HG03045 (cell line): ENCODE data around the gene DAPK3.
"Not testable (repeated sequence)": the region's sequence is repeated elsewhere in the genome, so short reads cannot be mapped to it uniquely, and the experiment has no call there.

Experiments used
- ATAC-seq: cut with Tn5 transposase; IDR thresholded peaks from one replicate; pipeline ENCODE4 v1.9.1; 2021; ENCODE audit warnings: mild to moderate bottlenecking, moderate library complexity; ENCODE audit not compliant: unreplicated experiment

The DAPK3 gene

DNA sequence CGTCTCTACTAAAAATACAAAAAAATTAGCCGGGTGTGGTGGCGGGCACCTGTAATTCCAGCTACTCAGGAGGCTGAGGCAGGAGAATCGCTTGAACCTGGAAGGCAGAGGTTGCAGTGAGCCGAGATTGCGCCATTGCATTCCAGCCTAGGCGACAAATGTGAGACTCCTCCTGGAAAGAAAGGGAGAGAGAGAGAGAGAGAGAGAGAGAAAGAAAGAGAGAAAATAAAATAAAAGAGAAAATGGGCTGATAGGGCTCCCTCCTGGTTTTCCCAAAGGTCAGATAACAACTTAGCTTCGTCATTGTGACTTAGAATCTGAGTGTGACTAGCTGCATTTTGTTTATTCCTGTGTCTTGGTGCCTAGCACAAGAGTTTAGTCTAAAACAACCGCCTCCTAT, 34.5 kb upstream of the DAPK3 start:
- not testable (repeated sequence) for ATAC-seq

DNA sequence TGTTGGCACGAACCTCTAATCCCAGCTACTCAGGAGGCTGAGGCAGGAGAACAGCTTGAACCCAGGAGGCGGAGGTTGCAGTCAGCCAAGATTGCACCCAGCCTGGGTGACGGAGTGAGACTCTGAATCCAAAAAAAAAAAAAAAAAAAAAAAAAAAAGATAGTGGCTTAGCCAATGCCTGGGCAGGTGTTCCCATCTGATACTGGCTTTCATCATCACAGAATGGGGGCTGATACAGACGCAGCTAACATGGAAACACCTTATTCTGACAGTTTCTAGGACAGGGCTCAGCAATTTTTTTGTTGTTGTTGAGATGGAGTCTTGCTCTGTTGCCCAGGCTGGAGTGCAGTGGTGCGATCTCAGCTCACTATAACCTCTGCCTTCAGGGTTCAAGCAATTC, 29.9 kb upstream of the DAPK3 start:
- ATAC-seq = not testable (repeated sequence)

DNA sequence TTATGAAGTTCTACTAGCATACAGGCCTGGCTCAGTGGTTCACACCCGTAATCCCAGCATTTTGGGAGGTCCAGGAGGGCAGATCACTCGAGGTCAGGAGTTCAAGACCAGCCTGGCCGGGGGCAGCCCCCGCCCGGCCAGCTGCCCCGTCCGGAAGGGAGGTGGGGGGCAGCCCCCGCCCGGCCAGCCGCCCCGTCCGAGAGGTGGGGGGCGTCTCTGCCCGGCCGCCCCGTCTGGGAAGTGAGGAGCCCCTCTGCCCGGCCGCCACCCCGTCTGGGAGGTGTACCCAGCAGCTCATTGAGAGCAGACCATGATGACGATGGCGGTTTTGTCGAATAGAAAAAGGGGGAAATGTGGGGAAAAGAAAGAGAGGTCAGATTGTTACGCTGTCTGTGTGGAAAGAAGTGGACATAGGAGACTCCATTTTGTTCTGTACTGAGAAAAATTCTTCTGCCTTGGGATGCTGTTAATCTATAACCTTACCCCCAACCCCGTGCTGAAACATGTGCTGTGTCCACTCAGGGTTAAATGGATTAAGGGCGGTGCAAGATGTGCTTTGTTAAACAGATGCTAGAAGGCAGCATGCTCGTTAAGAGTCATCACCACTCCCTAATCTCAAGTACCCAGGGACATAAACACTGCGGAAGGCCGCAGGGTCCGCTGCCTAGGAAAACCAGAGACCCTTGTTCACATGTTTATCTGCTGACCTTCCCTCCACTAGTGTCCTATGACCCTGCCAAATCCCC, 27.9 kb upstream of the DAPK3 start:
- not testable (repeated sequence) for ATAC-seq

DNA sequence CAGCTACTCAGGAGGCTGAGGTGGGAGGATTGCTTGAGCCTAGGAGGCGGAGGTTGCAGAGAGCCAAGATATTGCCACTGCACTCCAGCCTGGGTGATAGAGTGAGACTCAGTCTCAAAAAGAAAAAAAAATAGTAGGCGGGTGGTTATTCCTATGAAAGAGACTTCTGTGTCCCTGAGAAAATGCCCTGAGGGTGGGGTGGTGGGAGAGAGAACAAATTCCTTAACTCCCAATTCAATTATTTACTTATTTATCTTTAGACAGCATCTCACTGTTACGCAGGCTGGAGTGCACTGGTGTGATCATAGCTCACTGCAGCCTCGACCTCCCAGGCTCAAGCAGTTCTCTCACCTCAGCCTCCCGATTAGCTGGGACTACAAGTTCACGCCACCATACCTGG, 24.7 kb upstream of the DAPK3 start:
- ATAC-seq = no peak

DNA sequence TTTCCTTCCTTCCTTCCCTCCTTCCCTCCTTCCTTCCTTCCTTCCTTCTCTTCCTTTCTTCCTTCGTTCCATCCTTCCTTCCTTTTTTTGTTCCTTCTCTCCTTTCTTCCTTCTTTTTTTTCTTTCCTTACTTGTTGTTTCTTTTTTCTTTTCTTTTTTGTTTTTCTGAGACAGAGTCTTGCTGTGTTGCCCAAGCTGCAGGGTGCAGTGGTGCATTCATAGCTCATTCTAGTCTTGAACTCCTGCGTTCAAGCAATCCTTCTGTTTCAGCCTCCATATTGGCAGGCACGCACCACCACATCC, 19.9 kb upstream of the DAPK3 start:
- no peak for ATAC-seq

DNA sequence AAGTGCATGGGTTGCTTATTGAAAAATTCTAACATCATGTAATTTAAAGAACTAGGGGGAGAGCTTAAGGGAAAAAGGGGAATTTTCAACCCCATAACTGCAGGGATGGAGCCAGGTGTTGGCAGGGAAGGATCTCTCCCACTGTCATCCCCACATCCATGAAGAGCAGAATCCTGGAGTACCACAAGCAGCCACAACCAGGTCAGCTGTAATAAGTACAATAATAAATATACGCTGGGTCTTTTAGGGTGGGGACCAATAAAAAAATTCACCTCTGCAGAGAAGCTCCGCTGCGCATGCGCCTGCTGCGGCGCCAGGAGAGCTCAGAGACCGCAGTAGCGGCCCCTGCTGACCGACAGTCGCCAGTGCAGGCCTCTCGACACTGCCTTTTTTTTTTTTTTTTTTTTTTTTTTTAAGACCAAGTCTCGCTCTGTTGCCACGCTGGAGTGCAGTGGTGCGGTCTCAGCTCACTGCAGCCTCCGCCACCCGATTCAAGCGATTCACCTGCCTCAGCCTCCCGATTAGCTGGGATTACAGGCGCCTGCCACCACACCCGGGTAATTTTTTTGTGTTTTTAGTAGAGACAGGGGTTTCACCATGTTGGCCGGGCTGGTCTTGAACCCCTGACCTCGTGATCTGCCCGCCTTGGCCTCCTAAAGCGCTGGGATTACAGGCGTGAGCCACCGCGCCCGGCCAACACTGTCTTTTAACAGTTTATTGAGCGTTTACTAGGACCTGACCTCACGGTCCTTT, 16.9 kb upstream of the DAPK3 start:
- peak; percentile 28 for ATAC-seq

DNA sequence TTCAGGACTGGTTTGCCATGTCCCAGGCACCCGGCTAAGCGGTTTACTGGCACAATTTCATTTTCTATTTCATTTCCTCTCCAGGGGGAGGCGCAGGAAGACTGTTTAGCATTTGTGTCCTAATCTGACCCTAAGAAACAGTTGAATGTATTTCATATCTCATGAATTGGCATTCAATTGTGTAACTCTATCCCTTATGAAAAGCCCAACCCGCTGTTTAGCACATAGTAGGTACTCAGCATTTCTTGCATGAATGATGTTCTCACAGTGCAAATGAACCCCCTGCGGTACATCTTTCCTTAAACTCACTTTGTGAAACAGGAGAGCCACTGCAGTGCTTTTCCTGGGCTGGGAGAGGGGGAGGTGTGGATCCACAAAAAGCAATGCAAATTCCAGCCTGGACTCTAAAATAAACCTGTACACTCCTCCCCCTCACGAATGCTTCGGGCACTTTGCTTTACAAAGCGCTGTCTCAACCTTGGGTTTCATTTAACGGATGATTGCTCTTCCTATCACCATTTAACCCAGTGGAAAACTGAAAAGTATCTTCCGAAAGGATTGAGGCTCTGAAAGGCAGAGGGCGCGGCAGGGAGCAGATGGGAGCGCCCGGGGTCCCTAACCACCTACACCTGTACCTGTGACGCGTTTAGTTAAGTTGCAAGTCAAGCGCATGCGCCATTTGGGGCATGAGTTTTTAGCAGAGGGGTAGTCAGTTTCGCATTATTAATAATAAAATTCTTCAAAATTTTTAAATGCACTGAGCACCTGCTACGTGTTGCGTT, 15.6 kb upstream of the DAPK3 start:
- no peak for ATAC-seq

DNA sequence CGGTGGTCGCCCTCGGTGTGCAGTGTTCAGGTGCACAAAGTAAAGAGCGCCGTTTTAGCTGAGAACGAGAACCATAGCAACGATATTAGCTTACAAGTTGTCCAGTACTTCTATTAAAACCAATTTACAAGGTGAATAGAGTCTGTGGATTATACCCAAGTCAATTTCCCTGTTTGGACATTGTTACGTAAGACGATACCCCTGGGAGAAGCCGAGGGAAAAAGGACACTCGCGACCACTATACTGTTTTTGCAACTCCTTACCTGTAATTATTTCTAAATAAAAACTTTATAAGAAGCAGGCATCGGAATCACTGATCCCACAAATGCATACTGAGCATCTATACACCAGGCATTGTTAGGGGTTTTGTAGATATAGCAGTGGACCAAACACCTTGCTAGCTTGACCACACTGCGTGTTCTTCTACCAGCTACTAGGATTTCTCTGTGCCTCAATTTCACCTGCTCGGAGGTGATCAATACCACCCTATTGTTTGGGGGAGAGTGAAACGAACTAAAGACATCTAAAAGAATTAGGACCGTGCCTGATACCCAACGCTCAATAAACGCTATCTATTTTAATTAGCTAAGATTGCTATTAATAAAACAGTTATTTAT, 14.9 kb upstream of the DAPK3 start:
- ATAC-seq = no peak

DNA sequence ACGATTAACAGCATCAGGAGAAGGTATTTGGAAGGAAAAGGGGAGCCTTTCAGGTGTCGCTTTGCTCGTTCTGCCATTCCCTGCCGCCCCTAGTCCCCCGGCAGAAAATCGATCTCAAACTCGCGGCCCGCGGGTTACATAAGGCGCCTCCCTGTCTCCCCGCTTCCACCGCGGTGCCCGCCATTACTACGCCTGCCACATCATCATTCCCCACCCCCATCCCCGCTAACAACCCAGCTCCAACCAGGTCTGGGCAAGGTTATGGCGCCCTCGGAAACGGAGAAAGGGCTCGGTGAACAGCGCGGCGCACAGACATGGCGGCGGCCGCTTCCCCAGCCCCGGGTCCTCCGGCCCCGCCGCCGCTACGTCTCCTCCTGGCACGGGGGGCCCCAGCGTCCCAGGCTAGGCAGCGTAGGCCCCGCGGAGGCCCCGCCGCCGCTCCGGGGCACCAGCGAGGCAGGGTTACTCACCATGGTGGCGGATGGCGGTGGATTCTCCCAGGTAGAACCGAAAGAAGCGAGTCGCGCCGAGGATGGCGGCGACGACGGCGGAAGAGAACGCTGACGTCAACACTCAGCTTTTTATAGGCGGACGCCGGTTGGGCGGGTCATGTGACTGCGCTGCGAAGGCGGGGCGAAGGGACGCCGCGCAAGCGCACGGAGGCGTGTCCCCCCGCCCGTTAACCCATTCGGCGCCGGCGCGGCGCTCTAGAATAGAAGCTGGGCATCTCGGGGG, 14.2 kb upstream of the DAPK3 start, which contains the start of gene EEF2:
Gene EEF2 (minus strand): TSS at position 556 of the 735 bp plus-strand sequence. CDS start 83 bp downstream, at position 473.
- peak; percentile 57 for ATAC-seq

DNA sequence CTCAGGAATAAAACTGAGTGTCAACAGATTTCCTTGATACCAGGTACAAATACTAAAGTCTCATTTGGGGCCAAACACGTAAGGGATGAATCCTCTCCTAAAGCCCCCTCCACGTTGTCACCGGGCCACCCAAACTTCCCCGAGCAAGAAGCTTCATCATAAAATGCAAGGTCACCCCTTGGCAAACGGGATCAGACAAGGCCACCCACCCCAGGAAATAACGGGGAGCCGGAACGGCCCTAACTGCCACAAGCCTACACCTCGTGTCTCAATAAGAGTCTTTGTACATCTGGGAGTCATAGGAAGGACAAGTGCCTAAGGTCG, 13.6 kb upstream of the DAPK3 start:
- ATAC-seq = no peak

DNA sequence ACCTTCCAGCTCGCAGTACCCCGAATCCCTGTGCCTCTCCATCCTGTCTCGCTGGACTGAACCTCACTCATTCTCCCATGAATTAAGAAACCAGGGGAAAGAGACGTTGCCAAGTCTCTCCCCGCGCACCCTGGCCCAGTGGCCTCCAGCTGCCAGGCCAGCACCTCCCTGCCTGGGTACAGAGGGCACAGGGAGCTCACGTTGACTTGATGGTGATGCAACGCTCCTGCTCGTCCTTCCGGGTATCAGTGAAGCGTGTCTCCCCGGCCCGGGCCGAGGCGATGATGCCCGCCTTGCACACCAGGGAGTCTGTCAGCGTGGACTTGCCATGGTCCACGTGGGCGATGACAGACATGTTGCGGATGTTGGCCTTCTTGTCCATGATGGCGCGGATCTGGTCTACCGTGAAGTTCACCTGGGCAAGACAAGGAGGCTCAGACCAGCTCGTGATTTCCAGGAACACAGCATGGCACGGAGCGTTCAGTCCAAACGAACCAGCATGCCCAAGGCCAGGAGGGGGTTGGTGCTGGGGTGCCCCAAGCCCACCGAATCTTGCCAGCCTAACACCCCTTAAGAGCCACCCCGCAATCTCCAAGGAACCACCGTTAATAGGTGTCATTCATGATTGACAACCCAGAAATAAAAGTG, 13.2 kb upstream of the DAPK3 start:
- no peak for ATAC-seq

DNA sequence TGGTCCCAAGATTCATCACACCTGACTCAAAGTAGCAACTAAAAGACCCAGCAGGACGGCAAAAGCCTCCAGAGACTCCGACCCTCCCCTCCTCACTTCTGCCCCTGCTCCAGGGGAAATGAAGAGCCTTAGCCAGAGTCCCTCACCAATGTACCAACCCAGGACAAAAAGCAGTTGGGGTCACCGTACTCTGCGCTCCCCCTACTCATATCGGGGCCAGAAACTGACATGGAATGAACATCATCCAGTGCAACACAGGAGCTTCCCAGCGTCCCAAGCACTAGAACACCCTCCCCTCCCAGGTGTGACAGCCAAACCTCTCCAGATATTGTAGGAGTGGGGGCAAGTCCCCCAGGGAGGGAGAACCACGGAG, 12.6 kb upstream of the DAPK3 start:
- no peak for ATAC-seq

DNA sequence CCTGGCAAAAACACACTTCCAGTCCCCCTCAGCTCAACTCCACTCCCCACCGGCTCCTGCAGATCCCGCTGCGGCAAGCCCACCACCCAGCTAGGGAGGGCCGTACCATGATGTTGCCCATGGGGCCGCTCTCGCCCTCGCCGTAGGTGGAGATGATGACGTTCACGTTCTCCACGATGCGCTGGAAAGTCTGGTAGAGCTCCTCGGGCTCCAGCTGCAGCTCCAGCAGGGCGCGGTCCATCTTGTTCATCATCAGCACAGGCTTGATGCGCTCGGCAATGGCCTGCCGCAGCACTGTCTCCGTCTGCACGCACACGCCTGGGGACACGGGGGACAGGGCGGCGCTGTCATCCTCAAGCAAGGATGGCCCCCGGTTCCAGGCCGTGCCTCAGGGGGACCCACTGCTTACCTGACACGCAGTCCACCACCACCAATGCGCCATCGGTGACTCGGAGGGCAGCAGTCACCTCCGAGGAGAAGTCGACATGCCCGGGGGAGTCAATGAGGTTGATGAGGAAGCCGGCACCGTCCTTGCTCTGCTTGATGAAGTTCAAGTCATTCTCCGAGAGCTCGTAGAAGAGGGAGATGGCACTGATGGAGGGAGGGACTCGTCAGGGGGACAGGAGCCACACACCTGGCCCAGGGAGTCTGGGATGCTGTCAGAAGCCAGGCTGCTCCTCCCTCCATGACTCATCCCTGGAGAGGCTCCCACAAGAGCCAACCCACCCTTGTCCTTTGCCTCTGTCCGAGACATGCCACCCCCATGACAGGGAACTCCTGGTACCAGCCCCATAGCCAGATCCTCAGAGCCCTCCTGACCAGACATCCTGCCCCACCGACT, 12.0 kb upstream of the DAPK3 start:
- ATAC-seq = no peak

DNA sequence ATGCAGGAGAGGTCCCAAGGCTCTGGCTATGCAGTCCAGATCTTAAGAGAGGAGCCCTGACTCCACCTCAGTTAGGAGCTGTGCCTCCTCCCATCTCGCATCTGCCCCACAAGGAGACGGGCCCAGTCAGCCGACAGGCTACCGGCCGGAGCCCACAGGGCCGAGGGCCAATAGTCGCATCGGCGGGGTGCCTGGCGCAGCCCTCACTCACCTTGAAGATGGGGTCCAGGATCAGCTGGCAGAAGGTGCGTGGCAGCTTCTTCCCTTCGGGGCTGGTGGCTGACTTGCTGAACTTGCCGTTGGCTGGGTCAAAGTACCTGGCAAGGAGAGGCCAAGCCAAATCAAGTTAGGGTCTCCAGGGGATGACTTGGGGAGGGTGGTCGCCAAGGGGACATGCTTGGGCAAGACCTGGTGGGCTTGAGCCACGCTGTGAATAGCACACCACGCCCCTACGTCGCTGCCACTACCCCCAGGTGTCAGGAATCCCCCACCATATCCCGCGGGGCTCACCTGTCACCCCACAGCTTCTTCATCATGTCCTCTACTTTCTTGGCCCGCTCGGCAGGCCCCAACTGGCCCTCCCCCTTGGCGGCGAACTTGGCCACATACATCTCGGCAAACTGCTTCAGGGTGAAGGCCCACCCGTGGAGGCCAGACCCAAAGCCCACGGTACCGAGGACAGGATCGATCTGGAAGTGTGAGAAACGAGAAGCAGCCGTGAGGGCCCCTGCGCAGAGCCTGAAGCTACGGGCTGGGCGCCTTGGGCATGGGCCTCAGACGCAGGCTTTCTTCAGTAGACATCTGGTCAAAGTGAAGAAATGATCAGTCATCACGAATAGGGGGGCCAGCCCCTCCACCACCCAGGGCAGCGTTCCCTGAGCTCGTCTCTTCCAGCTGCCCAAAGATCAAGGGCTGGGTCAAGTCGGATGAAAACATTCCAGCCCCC, 11.1 kb upstream of the DAPK3 start:
- no peak for ATAC-seq

DNA sequence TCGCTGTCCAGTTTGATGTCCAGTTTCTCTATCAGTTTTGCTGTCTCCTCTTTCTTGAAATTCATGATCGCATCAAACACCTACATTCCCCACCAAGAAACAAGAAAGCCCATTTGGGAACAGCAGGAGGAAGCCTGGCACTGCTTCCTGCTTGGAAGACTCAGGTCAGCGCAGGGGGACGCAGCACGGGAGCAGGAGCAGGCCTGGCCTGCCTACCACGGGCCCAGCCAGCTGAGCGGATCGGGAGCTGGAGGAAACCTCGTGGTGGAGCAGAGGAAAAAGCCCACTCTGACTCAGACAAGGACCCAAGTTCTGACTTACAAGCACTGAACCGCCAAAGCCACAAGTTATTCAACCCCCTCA, 10.5 kb upstream of the DAPK3 start:
- no peak for ATAC-seq

DNA sequence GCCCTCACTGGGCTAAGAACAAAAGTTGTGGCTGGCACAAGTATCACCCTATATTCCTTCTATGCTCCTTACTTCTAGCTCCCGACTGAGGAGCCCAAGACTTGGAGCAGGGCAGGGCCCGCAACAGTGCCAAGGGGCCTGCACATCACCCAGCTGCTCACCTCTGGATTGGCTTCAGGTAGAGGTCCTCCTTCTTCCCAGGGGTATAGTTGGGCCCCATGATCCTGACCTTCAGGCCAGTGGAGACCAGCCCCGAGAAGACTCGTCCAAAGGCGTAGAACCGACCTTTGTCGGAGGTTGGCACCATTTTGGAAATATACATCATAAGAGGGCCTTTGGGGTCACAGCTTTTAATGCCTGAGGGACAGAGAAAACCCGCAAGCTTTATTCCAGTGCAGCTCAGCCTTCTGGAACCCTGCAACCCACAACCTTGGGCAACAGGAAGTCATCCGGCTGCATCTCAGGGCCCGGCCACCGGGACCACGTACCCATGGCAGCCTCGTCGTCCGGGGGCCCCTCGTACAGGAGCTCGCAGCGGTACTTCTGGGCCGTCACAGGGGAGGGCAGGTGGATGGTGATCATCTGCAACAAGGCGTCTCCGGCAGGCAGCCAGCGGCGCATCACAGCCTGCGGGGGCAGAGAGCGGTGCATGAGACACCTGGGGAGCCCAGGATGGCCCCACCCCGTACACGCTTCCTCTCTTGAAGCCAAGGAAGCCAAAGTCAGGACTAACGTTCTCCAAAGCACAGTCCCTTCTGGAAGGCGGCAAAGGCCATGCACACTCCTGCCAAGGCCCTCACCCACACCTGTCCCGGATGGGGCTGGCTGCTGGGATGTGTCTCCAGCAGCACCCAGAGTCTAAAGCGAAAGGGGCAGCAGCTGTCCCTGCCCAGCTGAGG, 9.7 kb upstream of the DAPK3 start:
- ATAC-seq = no peak

DNA sequence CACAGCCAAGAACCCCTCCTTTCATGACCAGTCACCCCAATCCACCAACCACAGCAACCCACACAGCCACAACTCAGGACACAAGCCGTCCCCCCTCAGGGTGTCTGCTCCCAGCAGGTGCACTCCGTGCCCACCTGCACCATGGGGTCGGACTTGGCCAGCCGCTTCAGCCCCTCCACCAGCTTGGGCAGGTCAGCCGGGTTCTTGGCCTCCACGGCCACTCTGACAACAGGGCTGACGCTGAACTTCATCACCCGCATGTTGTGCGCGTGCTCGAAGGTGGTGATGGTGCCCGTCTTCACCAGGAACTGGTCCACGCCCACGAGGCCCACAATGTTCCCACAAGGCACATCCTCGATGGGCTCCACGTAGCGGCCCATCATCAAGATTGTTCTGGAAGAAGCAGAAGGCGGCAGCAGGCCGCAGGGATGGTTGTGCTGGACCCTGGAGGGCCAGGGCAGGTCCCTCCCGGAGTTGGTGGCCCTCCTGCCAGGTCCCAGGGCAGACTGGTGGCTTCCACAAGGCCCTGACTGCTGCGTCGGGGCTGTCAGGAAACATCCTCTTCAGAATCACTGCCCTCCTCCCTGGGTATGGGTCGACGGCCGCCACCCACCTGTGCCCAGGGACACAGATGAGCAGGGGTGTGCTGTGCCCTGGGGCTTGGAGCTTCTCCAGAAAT, 8.9 kb upstream of the DAPK3 start:
- ATAC-seq = no peak
